HG03280 (cell line): ENCODE measurements around the gene ZNF276.
"Not testable (repeated sequence)": the region's sequence is repeated elsewhere in the genome, so short reads cannot be mapped to it uniquely, and the experiment has no call there.

Experiments
- ATAC-seq: cut with Tn5 transposase; IDR thresholded peaks from one replicate; pipeline ENCODE4 v1.9.1; 2021; ENCODE audit warnings: mild to moderate bottlenecking, moderate library complexity; ENCODE audit not compliant: unreplicated experiment

ZNF276 gene, protein sequence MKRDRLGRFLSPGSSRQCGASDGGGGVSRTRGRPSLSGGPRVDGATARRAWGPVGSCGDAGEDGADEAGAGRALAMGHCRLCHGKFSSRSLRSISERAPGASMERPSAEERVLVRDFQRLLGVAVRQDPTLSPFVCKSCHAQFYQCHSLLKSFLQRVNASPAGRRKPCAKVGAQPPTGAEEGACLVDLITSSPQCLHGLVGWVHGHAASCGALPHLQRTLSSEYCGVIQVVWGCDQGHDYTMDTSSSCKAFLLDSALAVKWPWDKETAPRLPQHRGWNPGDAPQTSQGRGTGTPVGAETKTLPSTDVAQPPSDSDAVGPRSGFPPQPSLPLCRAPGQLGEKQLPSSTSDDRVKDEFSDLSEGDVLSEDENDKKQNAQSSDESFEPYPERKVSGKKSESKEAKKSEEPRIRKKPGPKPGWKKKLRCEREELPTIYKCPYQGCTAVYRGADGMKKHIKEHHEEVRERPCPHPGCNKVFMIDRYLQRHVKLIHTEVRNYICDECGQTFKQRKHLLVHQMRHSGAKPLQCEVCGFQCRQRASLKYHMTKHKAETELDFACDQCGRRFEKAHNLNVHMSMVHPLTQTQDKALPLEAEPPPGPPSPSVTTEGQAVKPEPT

GRCh38 chr16:89720813-89721545, at the start of gene ZNF276, which contains the start of gene VPS9D1:
ZNF276 (plus strand) TSS chr16:89721537; CDS start chr16:89721641, 104 bp downstream.
VPS9D1 (minus strand) TSS chr16:89720898; CDS start chr16:89720861, 37 bp downstream.
- peak; percentile 55 for ATAC-seq

- not testable (repeated sequence) for ATAC-seq
These were observed 49.8 kb upstream of the ZNF276 start for GRCh38 chr16:89671565-89671964.

- ATAC-seq: no peak
These were observed 49.0 kb upstream of the ZNF276 start for GRCh38 chr16:89672177-89672941.

- ATAC-seq: no peak
These were observed 43.1 kb upstream of the ZNF276 start for GRCh38 chr16:89678258-89678657.

GRCh38 chr16:89685916-89686315, 35.4 kb upstream of the ZNF276 start:
- ATAC-seq: no peak

DNA sequence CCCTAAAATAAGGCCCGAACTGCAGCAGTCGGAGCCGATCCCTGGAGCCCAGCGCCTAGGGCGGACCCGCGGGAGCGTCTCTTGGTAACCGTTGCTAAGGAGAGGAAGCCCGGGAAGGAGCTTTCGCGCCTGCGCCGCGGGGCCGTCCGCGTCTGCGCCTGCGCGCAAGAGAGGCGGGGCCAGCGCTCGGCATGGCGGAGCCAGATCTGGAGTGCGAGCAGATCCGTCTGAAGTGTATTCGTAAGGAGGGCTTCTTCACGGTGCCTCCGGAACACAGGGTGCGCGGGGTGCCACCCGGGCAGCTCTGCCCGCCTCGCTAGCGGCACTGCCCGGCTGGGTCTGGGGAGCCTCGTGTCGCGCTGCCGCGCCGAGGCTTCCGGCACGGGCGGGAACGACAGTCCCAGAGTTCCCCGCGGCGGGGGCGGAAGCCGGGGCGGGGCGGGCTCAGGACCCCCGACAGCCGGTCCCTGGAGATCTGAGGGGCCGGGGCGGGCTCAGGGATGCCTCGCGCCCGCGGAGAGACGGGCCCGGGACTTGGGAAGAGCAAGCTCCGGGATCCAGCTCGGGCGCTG, 34.7 kb upstream of the ZNF276 start, which contains the start of gene CDK10:
CDK10 (plus strand) TSS at position 170 of the 572 bp plus-strand sequence; CDS start at position 192, 22 bp downstream.
- ATAC-seq: peak; percentile 81

- peak; percentile 28 for ATAC-seq
These were observed 34.0 kb upstream of the ZNF276 start for GRCh38 chr16:89687092-89687940.

DNA sequence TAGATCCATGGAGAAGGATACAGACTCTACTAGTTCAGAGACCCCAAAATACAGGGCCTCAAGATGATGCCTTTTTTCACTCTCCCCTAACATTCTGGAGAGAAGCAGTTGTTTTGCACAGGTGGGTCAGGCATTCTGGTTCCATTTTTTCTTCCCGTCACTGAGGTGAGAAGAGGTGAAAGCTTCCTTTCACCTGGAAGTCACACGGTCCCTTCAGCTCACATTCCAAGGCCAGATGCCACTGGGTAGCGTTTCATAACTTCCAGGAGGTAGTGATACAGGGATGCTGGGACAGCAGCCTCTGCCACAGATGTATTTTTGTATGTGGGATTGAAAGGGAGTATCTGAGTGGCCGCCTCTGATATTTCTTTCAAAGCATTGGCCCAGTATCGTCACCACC, 32.9 kb upstream of the ZNF276 start:
- no peak for ATAC-seq

GRCh38 chr16:89689142-89689541, 32.2 kb upstream of the ZNF276 start:
- no peak for ATAC-seq

DNA sequence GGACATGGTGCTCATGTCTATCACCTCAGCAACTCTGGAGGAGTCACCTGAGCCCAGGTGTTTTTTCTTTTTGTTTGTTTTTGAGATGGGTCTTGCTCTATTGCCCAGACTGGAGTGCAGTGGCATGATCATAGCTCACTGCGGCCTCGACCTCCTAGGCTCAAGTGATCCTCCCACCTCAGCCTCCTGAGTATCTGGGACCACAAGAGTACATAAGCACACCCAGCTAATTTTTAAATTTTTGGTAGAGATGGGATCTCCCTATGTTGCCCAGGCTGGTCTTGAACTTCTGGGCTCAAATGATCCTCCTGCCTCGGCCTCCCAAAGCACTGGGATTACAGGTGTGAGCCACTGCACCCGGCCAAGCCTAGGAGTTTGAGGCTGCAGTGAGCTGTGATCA, 31.7 kb upstream of the ZNF276 start:
- ATAC-seq: not testable (repeated sequence)

DNA sequence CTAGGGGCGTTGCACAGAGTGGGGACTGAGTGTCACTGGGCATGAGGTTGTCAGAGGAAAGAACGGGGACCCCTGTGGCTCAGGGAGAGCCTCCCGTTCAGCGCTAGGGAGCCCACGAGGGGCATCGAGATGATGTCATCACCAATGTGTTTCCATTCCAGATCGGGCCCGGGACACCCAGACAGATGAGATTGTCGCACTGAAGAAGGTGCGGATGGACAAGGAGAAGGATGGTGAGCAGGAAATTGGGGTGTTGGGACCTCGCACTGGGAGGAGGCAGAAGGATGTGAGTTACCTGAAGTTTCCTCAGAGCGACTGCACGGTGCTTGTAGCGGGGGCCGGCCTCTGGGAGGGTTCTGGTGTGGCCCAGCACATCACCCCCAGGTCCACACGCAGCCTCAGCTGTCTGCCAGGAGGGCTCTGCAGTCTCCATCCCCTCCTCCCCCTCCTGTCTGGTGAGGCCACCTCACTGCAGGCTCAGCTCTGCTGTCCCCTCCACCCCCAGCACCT, 30.9 kb upstream of the ZNF276 start:
- no peak for ATAC-seq

GRCh38 chr16:89691231-89691985, 29.9 kb upstream of the ZNF276 start:
- no peak for ATAC-seq

- no peak for ATAC-seq
These were observed 29.3 kb upstream of the ZNF276 start for GRCh38 chr16:89691986-89692569.

GRCh38 chr16:89693289-89693731, 28.0 kb upstream of the ZNF276 start:
- ATAC-seq: no peak

- ATAC-seq: no peak
These were observed 27.2 kb upstream of the ZNF276 start for GRCh38 chr16:89693931-89694783.

DNA sequence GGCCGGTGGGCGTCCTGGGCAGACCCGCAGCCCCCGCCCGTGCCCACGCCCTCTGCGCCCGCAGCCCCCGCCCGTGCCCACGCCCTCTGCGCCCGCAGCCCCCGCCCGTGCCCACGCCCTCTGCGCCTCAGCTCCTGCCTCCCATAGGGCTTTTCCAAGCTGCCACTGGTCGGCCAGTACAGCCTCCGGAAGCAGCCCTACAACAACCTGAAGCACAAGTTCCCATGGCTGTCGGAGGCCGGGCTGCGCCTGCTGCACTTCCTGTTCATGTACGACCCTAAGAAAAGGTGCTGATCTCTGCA, 26.6 kb upstream of the ZNF276 start:
- ATAC-seq: not testable (repeated sequence)
